HG03575 (cell line): ENCODE data around the gene SLC15A1.

Source experiments
- ATAC-seq: cut with Tn5 transposase; IDR thresholded peaks from one replicate; pipeline ENCODE4 v1.9.1; 2021; ENCODE audit not compliant: unreplicated experiment, insufficient number of reproducible peaks, low FRiP score; ENCODE audit errors: extremely low read depth

The SLC15A1 gene

DNA sequence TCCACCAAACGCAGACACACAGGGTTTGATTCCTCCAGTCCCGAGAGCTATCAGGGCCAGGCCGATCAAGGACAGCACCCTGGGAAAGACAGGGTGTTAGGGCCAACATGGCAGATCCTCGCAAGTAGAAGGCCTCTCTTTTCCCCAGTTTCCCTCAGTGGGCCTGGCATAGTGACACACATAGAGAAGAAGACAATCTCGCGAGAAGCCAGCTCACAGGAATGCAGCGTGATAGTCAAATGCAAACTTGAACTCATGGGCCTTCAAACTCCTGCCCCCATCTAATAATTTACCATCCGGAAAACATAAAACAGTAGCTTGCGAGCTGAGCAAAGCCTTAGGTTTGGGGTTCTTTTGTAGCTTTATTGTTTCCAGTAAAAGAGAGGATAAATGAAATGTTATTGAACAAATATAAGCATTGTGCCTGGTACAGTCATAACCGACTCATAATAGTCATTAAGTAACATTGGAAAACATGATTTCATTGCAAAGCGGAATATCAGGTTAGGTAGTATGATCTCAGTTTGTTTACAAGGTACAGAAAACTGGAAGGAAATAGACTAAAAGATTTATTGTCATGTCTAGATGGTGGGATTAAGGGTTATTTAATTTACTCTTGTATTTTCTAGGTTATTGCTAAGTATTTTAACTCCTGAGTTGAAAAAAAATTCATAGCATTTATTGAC is 30.5 kb downstream of the SLC15A1 start:
- no peak for ATAC-seq

- no peak for ATAC-seq
Measured at GRCh38 chr13:98719527-98720250, 32.8 kb downstream of the SLC15A1 start.

GRCh38 chr13:98717891-98718290 is 34.6 kb downstream of the SLC15A1 start:
- no peak for ATAC-seq

DNA sequence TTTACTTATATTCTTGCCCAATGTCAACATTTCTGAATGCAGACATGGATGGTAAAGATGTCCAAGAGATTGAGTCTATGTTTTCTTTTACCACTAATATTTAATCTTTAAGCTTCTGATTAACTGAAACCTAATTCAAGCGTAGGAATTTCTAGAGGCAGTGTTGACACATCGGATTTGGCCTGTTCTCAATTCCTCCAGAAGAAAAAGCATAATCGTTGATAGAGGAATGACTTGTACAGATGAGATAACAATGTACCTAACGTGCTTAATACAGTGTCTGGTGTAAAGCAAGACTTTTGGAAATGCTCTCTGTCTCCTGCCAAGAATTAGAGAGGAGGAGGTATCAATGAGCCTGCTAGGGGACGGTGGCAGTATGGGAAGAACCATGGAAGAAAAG is 35.2 kb downstream of the SLC15A1 start:
- ATAC-seq = no peak

GRCh38 chr13:98710521-98710920 is 42.0 kb downstream of the SLC15A1 start:
- ATAC-seq = no peak

GRCh38 chr13:98707281-98707999 is 45.0 kb downstream of the SLC15A1 start:
- peak; percentile 48 for ATAC-seq

DNA sequence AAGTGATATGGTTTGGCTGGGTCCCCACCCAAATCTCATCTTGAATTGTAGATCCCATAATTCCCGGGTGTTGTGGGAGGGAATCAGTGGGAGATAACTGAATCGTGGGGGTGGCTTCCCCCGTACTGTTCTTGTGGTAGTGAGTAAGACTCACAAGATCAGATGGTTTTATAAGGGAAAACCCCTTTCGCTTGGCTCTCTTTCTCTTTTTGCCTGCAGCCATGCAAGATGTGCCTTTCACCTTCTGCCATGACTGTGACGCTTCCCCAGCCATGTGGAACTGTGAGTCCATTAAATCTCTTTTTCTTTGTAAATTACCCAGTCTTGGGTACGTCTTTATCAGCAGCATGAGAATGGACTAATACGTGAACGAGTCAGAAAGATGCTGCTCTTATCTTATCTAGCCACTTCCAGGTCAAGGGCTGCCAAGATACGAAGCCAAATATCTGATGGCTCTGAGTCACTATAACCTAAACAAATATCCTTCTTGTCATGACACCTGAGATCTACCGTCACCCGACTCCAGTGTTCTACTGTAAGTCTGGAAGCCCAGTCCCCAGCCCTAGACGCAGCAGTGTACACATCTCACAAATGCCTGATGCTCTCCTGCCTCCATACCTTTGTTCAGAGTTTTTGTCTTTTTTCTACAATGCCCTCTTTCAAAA is 45.9 kb downstream of the SLC15A1 start:
- peak; percentile 34 for ATAC-seq

GRCh38 chr13:98697791-98698190 is 54.7 kb downstream of the SLC15A1 start:
- ATAC-seq = no peak

DNA sequence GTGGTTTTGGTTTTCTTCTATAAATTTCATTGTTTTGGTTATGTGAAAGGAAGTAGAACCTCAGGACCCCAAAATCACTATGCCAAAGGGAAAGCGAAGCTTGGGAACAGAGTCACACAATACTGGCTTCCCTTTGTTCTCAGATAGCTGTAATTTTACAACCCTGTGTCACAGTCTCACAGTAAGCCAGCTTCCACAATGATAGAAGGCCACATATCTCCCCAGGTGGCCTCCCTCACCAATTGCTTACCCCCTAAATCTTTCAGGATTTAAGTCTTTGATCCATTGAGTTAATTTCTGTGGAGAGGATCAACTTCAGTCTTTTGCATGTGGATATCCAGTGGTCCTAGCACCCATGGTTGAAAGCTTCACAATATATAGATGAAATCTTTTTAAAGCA is 58.7 kb downstream of the SLC15A1 start:
- no peak for ATAC-seq

GRCh38 chr13:98691360-98691759 is 61.1 kb downstream of the SLC15A1 start:
- ATAC-seq = no peak

GRCh38 chr13:98690348-98691022 is 62.0 kb downstream of the SLC15A1 start:
- no peak for ATAC-seq

DNA sequence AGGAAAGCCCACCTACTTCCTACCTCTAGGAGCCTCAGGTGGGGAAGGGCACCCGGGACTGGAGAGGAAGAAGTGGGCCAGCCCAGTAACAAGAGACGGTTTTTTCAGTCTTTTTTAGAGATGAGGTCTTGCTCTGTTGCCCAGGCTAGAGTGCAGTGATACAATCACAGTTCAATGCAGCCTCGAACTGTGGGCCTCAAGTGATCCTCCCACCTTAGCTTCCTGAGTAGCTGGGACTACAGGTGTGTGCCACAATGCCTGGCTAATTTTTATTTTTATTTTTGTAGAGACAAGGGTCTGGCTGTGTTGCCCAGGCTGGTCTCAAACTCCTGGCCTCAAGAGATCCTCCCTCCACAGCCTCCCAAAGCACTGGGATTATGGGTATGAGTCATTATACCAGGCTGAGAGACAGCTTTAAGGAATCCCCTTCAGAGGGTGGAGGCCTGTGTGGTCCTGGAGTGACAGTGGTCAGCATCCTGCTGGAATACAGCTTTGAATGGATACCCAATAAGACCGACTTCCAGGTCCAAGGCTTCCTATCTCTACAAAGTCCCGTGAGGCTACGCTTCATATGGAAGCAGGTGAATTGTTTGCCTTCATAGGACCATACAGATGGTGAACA is 63.0 kb downstream of the SLC15A1 start:
- no peak for ATAC-seq

DNA sequence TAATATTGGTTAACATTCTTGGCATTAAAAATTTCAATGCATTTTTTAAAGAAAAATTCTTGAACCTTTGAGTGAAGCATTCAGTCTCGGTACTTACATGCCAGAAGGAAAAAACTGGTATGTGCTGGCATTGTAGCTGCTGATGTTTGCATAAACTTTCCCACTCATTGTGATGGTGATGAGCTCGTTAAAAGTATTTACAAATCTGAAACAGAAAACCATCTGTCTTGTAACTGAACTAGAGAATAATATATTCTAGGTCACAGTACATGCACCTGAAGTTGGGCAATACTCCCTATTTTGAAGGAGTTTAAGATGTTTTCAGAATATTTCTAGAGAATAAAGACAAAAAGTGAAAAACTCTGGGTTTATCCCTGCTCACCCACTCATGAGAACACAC is 64.1 kb downstream of the SLC15A1 start:
- no peak for ATAC-seq

DNA sequence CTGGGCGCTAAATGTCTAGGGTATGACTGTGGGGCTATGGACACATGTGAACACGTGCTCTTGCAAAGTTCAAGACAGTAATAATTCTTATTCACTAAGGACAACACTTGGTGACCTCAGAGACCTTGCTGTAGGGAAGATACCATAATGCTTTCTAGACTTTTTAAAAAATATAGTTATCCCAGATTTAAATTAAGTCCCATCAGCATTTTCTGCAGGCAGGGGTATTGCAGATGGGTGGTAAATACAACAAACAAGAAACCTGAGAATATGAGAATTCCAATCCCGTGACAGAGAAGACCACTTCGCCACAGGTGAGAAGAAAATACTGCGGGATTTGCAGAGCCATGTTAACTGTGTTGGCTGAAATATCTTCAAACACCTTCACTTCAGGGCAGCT is 65.2 kb downstream of the SLC15A1 start:
- no peak for ATAC-seq

DNA sequence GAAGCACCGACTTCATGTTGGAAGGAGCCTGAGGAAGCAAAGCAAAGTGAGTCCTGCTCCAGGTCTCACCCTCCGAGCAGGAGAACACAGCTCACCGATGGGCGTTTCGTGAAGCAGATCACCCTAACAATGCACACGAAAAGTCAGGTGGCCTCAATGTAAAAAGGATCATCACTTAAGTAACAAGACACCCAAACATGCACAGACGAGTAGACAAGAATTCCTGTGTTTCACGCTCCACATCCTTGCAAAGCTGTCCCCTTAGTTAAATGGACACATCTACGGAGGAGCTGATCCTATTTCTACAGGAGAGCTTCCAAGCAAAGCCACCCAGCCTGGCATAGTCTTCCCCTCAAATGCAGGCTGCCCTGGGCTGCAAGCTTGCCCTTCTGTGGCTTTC is 66.2 kb downstream of the SLC15A1 start:
- no peak for ATAC-seq

DNA sequence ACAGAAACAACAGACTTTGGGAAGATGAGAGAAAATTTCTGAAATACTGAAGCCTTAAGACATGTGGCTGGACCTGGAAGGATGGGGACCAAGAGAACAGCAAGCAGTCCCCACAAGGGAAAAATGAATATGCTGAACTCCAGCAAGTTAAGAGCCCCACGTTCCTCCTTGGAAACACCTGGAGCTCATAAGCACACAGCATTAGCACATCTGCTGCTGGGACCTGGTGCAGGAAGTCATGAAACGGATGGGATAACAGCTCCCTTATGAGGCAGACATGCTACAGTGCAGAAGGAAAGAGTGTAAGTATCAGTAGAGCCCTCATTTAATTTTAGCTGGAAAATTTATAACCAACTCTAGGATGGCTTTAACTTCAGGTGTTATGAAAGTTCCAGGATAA is 67.3 kb downstream of the SLC15A1 start:
- ATAC-seq = no peak

DNA sequence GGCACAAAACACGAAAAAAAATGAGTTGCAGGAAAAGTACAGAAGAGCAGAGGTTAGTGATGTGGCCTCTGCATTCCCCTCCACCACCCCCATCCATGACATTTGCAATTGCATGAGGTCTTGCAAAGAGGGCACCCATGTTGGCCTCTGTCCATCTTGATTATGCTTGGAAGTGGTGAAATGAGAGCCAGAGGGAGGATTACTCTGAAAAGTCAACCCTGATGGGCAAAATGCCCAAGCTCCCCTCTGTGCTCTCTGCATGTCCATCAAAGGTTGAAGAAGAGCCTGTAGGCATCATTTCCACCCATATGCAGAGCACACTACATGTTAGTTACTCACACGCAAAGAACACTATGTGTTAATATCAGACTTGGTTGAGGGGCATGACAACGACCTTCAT is 71.4 kb downstream of the SLC15A1 start:
- no peak for ATAC-seq

DNA sequence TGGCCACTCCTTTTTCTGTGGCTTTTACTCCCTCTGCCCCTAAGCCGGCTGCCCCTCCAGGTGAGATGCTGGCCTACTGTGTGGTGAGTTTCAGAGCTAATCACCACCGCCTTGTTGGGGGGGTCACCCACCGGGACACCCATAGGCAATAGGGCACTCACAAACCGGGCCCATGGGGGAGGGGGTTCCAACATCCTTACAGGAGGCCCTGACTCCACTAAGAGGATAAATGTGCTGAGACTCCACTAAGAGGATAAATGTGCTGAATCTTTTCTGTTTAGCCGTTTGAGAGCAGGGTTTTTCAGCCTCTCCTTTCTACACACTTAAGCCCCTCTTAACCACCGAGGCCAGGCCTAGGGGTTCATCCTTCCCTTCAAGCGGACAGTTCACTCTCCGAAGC is 73.7 kb downstream of the SLC15A1 start:
- no peak for ATAC-seq

DNA sequence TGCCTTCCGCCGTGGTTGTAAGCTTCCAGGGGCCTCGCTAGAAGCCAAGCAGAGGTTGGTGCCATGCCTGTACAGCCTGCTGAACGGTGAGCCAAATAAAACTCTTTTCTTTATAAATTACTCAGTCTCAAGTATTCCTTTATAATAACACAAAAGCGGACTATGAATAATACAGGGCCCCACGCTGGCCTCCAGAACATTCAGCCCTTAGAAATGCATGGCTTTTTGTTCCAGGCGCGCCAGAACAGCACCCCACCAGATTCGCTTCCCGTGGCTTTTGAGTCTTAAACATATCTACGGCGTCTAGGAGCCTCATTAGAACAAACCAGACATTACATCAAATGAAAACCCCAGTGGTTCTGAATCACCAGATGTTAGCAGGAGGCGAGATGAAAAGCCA is 75.1 kb downstream of the SLC15A1 start:
- ATAC-seq = no peak
